Mucosa of descending colon (tissue), 3 donors: ENCODE data around the gene GARNL3. TPM values are rescaled to one million over a fixed set of nuclear protein-coding genes. Genes with fewer than 3 reads are reported as not detected.

ENCODE experiments used
- ATAC-seq: fragments of 200-7000 bp; cut with Tn5 transposase; one replicate; pipeline ENCODE4 v1.9.1; 2020; ENCODE audit warnings: mild to moderate bottlenecking, moderate library complexity
- DNase-seq, 3 donors: peaks; one replicate each; pipeline ENCODE4 v3.0.0-alpha.2; 2020
- H3K36me3 ChIP-seq: fragments of 200-600 bp; one replicate; pipeline ENCODE4 v1.8.0; 2021; ENCODE audit warnings: low read depth, mild to moderate bottlenecking
- H3K4me1 ChIP-seq: fragments of 200-600 bp; one replicate; pipeline ENCODE4 v1.8.0; 2021; ENCODE audit warnings: low read depth, mild to moderate bottlenecking
- H3K4me3 ChIP-seq: fragments of 200-600 bp; one replicate; pipeline ENCODE4 v1.8.0; 2021; ENCODE audit warnings: mild to moderate bottlenecking
- H3K9me3 ChIP-seq: fragments of 200-600 bp; one replicate; pipeline ENCODE4 v1.8.0; 2021; ENCODE audit warnings: mild to moderate bottlenecking
- CTCF ChIP-seq: fragments of 200-600 bp; IDR thresholded peaks from one replicate; pipeline ENCODE4 v1.8.0; 2022; ENCODE audit warnings: antibody characterized with exemption, mild to moderate bottlenecking
- intact Hi-C, 2 donors: fragments of 100-400 bp; cut with DNase I in 1 of 2; cut with micrococcal nuclease in 1 of 2; formaldehyde crosslinking; loops; one replicate each; pipeline versions ENCODE4 v1.11.0 to v1.11.1; 2022; cut with DNase I, micrococcal nuclease
- total RNA-seq, 3 donors: library from RNA; stranded (reverse); fragmentation: NEBNext Ultra II Directional in 2 of 3; extraction: Animal tissue kit (Norgen Biotek cat#: 25700) in 2 of 3; gene quantifications; one replicate each; pipeline versions ENCODE4 v1.2.1 to v1.2.4, GENCODE V29; 2021 to 2023
- donor health status: DM: no; HTN: no; CAD: no; lungs with moderate emphysema.
- donor health status: DM: no; HTN: no; CAD: no.
- donor health status: DM: no; HTN: yes; CAD: no.

The GARNL3 gene
- total RNA-seq, 3 donors from 2014 or later: 5.4 to 14.2 (median 8.6) TPM

GRCh38 chr9:127384901-127385300 lies 120.3 kb downstream of the GARNL3 start:
- intact Hi-C loops: no loop called here
- ATAC-seq: no peak
- H3K4me3 ChIP-seq: no peak overlapping the region
- H3K9me3 ChIP-seq: no peaks in the 10 kb centered on the region
- no peak for TF ChIP-seq CTCF
- DNase-seq: no peak
- H3K4me1 ChIP-seq: peaks cover 13% of the 10 kb centered on the region
- no peaks in the 10 kb centered on the region for H3K36me3 ChIP-seq

GRCh38 chr9:127386249-127386648 lies 121.7 kb downstream of the GARNL3 start:
- ATAC-seq: no peak
- intact Hi-C loops: no loop called here
- Histone ChIP-seq H3K4me1 (peaks cover 20% of the 10 kb centered on the region), H3K9me3 (no peaks in the 10 kb centered on the region), H3K4me3 (no peak overlapping the region), H3K36me3 (no peaks in the 10 kb centered on the region)
- DNase-seq: no peak
- no peak for TF ChIP-seq CTCF

- no peak for ATAC-seq
- no peak overlapping the region for H3K4me3 ChIP-seq
- H3K36me3 ChIP-seq: no peaks in the 10 kb centered on the region
- TF ChIP-seq CTCF: no peak
- no peak for DNase-seq
- peaks cover 20% of the 10 kb centered on the region for H3K4me1 ChIP-seq
- no peaks in the 10 kb centered on the region for H3K9me3 ChIP-seq
- intact Hi-C loops: no loop called here
These were observed 122.4 kb downstream of the GARNL3 start for GRCh38 chr9:127386981-127387380.

GRCh38 chr9:127388037-127388855 lies 123.7 kb downstream of the GARNL3 start:
- Histone ChIP-seq H3K4me1 (peaks cover 20% of the 10 kb centered on the region), H3K4me3 (no peak overlapping the region), H3K9me3 (no peaks in the 10 kb centered on the region), H3K36me3 (no peaks in the 10 kb centered on the region)
- ATAC-seq (peak; percentile 96), DNase-seq (peak in 2 of 3 donors; percentile 67 to 83)
- intact Hi-C loops: no loop called here
- no peak for TF ChIP-seq CTCF

GRCh38 chr9:127388856-127389238 lies 124.3 kb downstream of the GARNL3 start:
- peaks cover 20% of the 10 kb centered on the region for H3K4me1 ChIP-seq
- no peaks in the 10 kb centered on the region for H3K36me3 ChIP-seq
- no peak overlapping the region for H3K4me3 ChIP-seq
- intact Hi-C loops: no loop called here
- peak; percentile 4 for ATAC-seq
- no peaks in the 10 kb centered on the region for H3K9me3 ChIP-seq
- DNase-seq: no peak
- no peak for TF ChIP-seq CTCF
